ENCODE data around the gene GABBR1. TPM values are rescaled to one million over a fixed set of nuclear protein-coding genes. Genes with fewer than 3 reads are reported as not detected.
A peak's percentile ranks its signal among the peaks of the same experiment; 100 is the strongest.

GABBR1 gene
- total RNA-seq, 1 experiment from 2014 or later, result 146 TPM

GRCh38 chr6:29628419-29629281 lies 4.3 kb downstream of the GABBR1 start:
- H4K8ac ChIP-seq (replicated peaks; ENCODE audit: insufficient read length, low read depth, low read length), result no peak overlapping the region
- peak overlapping the region; percentile 88 to 92 for H3K4me3 Mint-ChIP-seq
- H2AK5ac ChIP-seq (ENCODE audit: insufficient read length, low read length), result no peak overlapping the region
- H2BK12ac ChIP-seq (ENCODE audit: insufficient read length, low read depth, low read length), result no peak overlapping the region
- peak; percentile 81 for TF ChIP-seq CTCF (conservative IDR thresholded peaks at IDR 0.05)
- H2BK5ac ChIP-seq (ENCODE audit: insufficient read length, low read length), result no peak overlapping the region
- H3T11ph ChIP-seq (ENCODE audit: low read length), result no peak overlapping the region
- H3K9me3 Mint-ChIP-seq, result peaks cover 0 to 5% of the 10 kb centered on the region in 2 experiments; a peak in 2 of 5 replicates
- H2BK120ac ChIP-seq (ENCODE audit: low read depth, low read length, poor library complexity, severe bottlenecking), result no peak overlapping the region
- H3K23me2 ChIP-seq (ENCODE audit: insufficient read length, low read depth, low read length, poor library complexity, severe bottlenecking), result peaks cover 40% of the 10 kb centered on the region
- peak overlapping the region; percentile 39 for H3K18ac ChIP-seq (ENCODE audit: insufficient read length, low read depth, low read length)
- H3K9me3 ChIP-seq (ENCODE audit: control insufficient read depth, low read depth, low read length), result no peaks in the 10 kb centered on the region
- no peak overlapping the region for H3K4ac ChIP-seq (ENCODE audit: low read depth, low read length)
- H3K56ac ChIP-seq (ENCODE audit: insufficient read length, low read depth, low read length), result no peak overlapping the region
- H3K79me1 ChIP-seq (ENCODE audit: insufficient read depth, low read depth, low read length, poor library complexity, severe bottlenecking), result no peaks in the 10 kb centered on the region
- peaks cover 7% of the 10 kb centered on the region; the same call in 1 of the 2 replicates for H3K79me2 ChIP-seq (ENCODE audit: insufficient read depth, low read length)
- peaks cover 73% of the 10 kb centered on the region in 2 experiments for H3K4me1 Mint-ChIP-seq
- peak overlapping the region; percentile 45 for H3K14ac ChIP-seq (ENCODE audit: insufficient read depth, low read length)
- no peaks in the 10 kb centered on the region for H4K20me1 ChIP-seq (ENCODE audit: control insufficient read depth, insufficient read depth, insufficient read length)
- no peak overlapping the region for H2AFZ ChIP-seq (ENCODE audit: low read length)
- peaks cover 7 to 44% (median 16%) of the 10 kb centered on the region in 3 experiments; a peak in 6 of 7 replicates for H3K36me3 Mint-ChIP-seq (ENCODE audit: insufficient read depth in 1 of 3, low read depth in 3 of 3)
- peak overlapping the region; percentile 66 for H3K27ac ChIP-seq (ENCODE audit: insufficient read length, low read depth, low read length)
- H3K27me3 ChIP-seq (ENCODE audit: insufficient read depth, low read length), result no peaks in the 10 kb centered on the region
- no peak overlapping the region for H3K23ac ChIP-seq (ENCODE audit: insufficient read length, low read depth, low read length)
- no CpG with 5 or more reads among the region's 32 CpGs for WGBS (ENCODE audit: extremely low coverage, insufficient read length, low lambda C conversion rate)
- H4K5ac ChIP-seq (ENCODE audit: insufficient read length, low read depth, low read length), result no peak overlapping the region
- no peak overlapping the region for H2BK15ac ChIP-seq (ENCODE audit: low read depth, low read length)
- H3K27me3 Mint-ChIP-seq (ENCODE audit: low read depth), result no peaks in the 10 kb centered on the region; the same call in none of the 2 replicates
- H3K4me2 ChIP-seq (ENCODE audit: insufficient read depth, insufficient read length, low read length), result peak overlapping the region; percentile 90
- peak overlapping the region; percentile 60 for H3K9ac ChIP-seq (ENCODE audit: extremely low read depth, insufficient read length, low read length)
- peaks cover 12% of the 10 kb centered on the region; the same call in 1 of the 2 replicates for H3K4me1 ChIP-seq (ENCODE audit: insufficient read depth, low read length)
- peak; percentile 95 for DNase-seq
- H3K27ac Mint-ChIP-seq, result peak overlapping the region; percentile 92 to 93 (median 92)
- no peak overlapping the region for H2BK20ac ChIP-seq (ENCODE audit: low read depth, low read length, poor library complexity, severe bottlenecking)
- no peak overlapping the region for H4K91ac ChIP-seq (ENCODE audit: insufficient read length, low read depth, low read length)
